Upper lobe of left lung (tissue), 6 donors: ENCODE data around the gene ANKRD52. TPM values are rescaled to one million over a fixed set of nuclear protein-coding genes. Genes with fewer than 3 reads are reported as not detected.

Experiments used
- ATAC-seq, 2 donors: fragments of 200-7000 bp; cut with Tn5 transposase; one replicate each; pipeline ENCODE4 v1.9.1; 2022; ENCODE audit warnings: mild to moderate bottlenecking in 2 of 2, moderate library complexity in 2 of 2; ENCODE audit not compliant: low FRiP score in 2 of 2
- DNase-seq, 2 donors: peaks; one replicate each; pipeline ENCODE4 v3.0.0-alpha.2; 2019 to 2020
- H3K27ac ChIP-seq, 4 donors: fragments of 200-600 bp; sonication (generic); one replicate each; pipeline ENCODE4 v1.5.1; 2016 to 2019
- H3K27me3 ChIP-seq, 4 donors: fragments of 200-600 bp; sonication (generic); one replicate each; pipeline ENCODE4 v1.5.1; 2017 to 2019
- H3K36me3 ChIP-seq, 4 donors: fragments of 200-600 bp; sonication (generic); one replicate each; pipeline ENCODE4 v1.5.1; 2016 to 2019
- H3K4me1 ChIP-seq, 4 donors: fragments of 200-600 bp; sonication (generic); one replicate each; pipeline ENCODE4 v1.5.1; 2018 to 2019
- H3K4me3 ChIP-seq, 4 donors: fragments of 200-600 bp; sonication (generic); one replicate each; pipeline ENCODE4 v1.5.1; 2017 to 2019; ENCODE audit warnings: mild to moderate bottlenecking in 2 of 4, moderate library complexity in 1 of 4
- H3K9me3 ChIP-seq, 4 donors: fragments of 200-600 bp; sonication (generic); one replicate each; pipeline ENCODE4 v1.5.1; 2018 to 2019
- CTCF ChIP-seq, 6 experiments: fragments of 450-650 bp in 4 of 6; fragments of 200-600 bp in 2 of 6; sonication (generic) in 2 of 6; IDR thresholded peaks; one replicate each; pipeline ENCODE4 v1.5.1; 2016 to 2019; ENCODE audit warnings: antibody characterized with exemption in 6 of 6
- EP300 ChIP-seq, 4 donors: sonication (generic); formaldehyde crosslinking; IDR thresholded peaks; one replicate each; pipeline ENCODE4 v1.5.1; 2017; ENCODE audit warnings: antibody characterized with exemption in 4 of 4, control low read depth in 2 of 4
- POLR2A ChIP-seq, 4 donors: fragments of 450-650 bp; IDR thresholded peaks; one replicate each; pipeline ENCODE4 v1.5.1; 2016 to 2017; ENCODE audit warnings: antibody characterized with exemption in 4 of 4, mild to moderate bottlenecking in 2 of 4
- POLR2AphosphoS5 ChIP-seq, 2 donors: sonication (generic); formaldehyde crosslinking; IDR thresholded peaks; one replicate each; pipeline ENCODE4 v1.5.1; 2017; ENCODE audit warnings: antibody characterized with exemption in 2 of 2
- WGBS, 2 donors: methylation state at CpG; one replicate each; pipeline ENCODE4 v1.1.5; 2017 to 2018; 5-methylcytosine and 5-hydroxymethylcytosine counted together
- total RNA-seq, 6 donors: library from RNA; depleted of rRNA in 4 of 6; stranded (reverse); fragments of >200 nt in 4 of 6; gene quantifications; one replicate each; pipeline versions ENCODE4 v1.1.0 to v1.2.1, GENCODE V29; 2016 to 2021
- donor health status: DM: no; HTN: no; CAD: no; lungs with moderate emphysema.
- donor health status: DM: no; HTN: yes; CAD: no; lungs with severe emphysema.

The ANKRD52 gene
- total RNA-seq, 6 donors from 2014 or later: 17.6 to 48.2 (median 28.8) TPM

GRCh38 chr12:56224102-56224701 lies 34.0 kb downstream of the ANKRD52 start, which contains the start of gene NABP2:
NABP2 (plus strand) TSS chr12:56224342; CDS start chr12:56224857, 515 bp downstream.
- DNase-seq (peak; percentile 98), ATAC-seq (peak; percentile 92 to 93)
- H3K4me3 ChIP-seq: peak within 1 kb of the TSS; percentile 58 to 65 (median 60)
- peaks cover 37 to 51% (median 41%) of the 10 kb centered on the region in 4 donors for H3K4me1 ChIP-seq
- peak within 1 kb of the TSS; percentile 96 to 100 (median 96) for H3K27ac ChIP-seq
- H3K27me3 ChIP-seq: no peaks in the 10 kb centered on the region
- peaks cover 0 to 13% (median 0%) of the 10 kb centered on the region in 4 donors for H3K36me3 ChIP-seq
- H3K9me3 ChIP-seq: no peaks in the 10 kb centered on the region
- 0 to 1% methylated on average over 13 to 27 of the region's 41 CpGs for WGBS, 2 donors
- no peak for TF ChIP-seq EP300 (IDR thresholded peaks at IDR 0.05)
- peak; percentile 90 to 99 (median 97) for TF ChIP-seq CTCF (IDR thresholded peaks at IDR 0.05)
- peak; percentile 67 to 74 for TF ChIP-seq POLR2AphosphoS5 (IDR thresholded peaks at IDR 0.05)
- TF ChIP-seq POLR2A (IDR thresholded peaks at IDR 0.05): peak in 2 of 4 donors; percentile 18 to 46

GRCh38 chr12:56223571-56224101 lies 34.5 kb downstream of the ANKRD52 start:
- H3K9me3 ChIP-seq: no peaks in the 10 kb centered on the region
- H3K27me3 ChIP-seq: no peaks in the 10 kb centered on the region
- peaks cover 0 to 7% (median 0%) of the 10 kb centered on the region in 4 donors for H3K36me3 ChIP-seq
- no peak for ATAC-seq
- TF ChIP-seq EP300 (IDR thresholded peaks at IDR 0.05) (no peak), CTCF (IDR thresholded peaks at IDR 0.05) (no peak), POLR2AphosphoS5 (IDR thresholded peaks at IDR 0.05) (no peak), POLR2A (IDR thresholded peaks at IDR 0.05) (no peak)
- no peak for DNase-seq
- peak overlapping the region in 3 of 4 donors; percentile 58 to 65 (median 62) for H3K4me3 ChIP-seq
- peak overlapping the region; percentile 74 to 100 (median 90) for H3K27ac ChIP-seq
- 25 to 32% methylated on average over 15 of the region's 15 CpGs for WGBS, 2 donors
- H3K4me1 ChIP-seq: peaks cover 37 to 52% (median 41%) of the 10 kb centered on the region in 4 donors

- Histone ChIP-seq H3K27ac (peak overlapping the region; percentile 96 to 100 (median 96)), H3K27me3 (no peaks in the 10 kb centered on the region), H3K9me3 (no peaks in the 10 kb centered on the region), H3K4me1 (peaks cover 38 to 52% (median 41%) of the 10 kb centered on the region in 4 donors), H3K4me3 (peak overlapping the region; percentile 26 to 96 (median 84)), H3K36me3 (peaks cover 0 to 5% (median 0%) of the 10 kb centered on the region in 4 donors)
- WGBS, 2 donors: 5 to 20% methylated on average over 4 of the region's 4 CpGs
- ATAC-seq (no peak), DNase-seq (no peak)
- TF ChIP-seq POLR2AphosphoS5 (IDR thresholded peaks at IDR 0.05): no peak
These were observed 35.7 kb downstream of the ANKRD52 start for GRCh38 chr12:56222531-56222895.

- Histone ChIP-seq H3K27me3 (no peaks in the 10 kb centered on the region), H3K36me3 (peaks cover 0 to 8% (median 0%) of the 10 kb centered on the region in 4 donors), H3K9me3 (no peaks in the 10 kb centered on the region), H3K4me1 (peaks cover 39 to 52% (median 42%) of the 10 kb centered on the region in 4 donors), H3K27ac (peak within 1 kb of the TSS; percentile 96 to 100 (median 96)), H3K4me3 (peak within 1 kb of the TSS; percentile 79 to 96 (median 84))
- ATAC-seq (peak; percentile 92 to 96), DNase-seq (peak; percentile 99)
- TF ChIP-seq POLR2AphosphoS5 (IDR thresholded peaks at IDR 0.05) (peak; percentile 95 to 99), CTCF (IDR thresholded peaks at IDR 0.05) (peak in 4 of 6 experiments; percentile 8 to 50 (median 18)), EP300 (IDR thresholded peaks at IDR 0.05) (peak in 1 of 4 donors; percentile 3), POLR2A (IDR thresholded peaks at IDR 0.05) (peak in 3 of 4 donors; percentile 90 to 98 (median 98))
- WGBS, 2 donors: 0 to 1% methylated on average over 31 to 34 of the region's 42 CpGs
These were observed 36.2 kb downstream of the ANKRD52 start, which contains the start of gene RNF41 for GRCh38 chr12:56221757-56222530. RNF41 (minus strand) TSS chr12:56221922; CDS start chr12:56214047, 7,875 bp downstream.
